ENCODE data around the gene CNIH3. TPM values are rescaled to one million over a fixed set of nuclear protein-coding genes. Genes with fewer than 3 reads are reported as not detected.

The CNIH3 gene
- total RNA-seq, 4 donors from 2014 or later: not detected

DNA sequence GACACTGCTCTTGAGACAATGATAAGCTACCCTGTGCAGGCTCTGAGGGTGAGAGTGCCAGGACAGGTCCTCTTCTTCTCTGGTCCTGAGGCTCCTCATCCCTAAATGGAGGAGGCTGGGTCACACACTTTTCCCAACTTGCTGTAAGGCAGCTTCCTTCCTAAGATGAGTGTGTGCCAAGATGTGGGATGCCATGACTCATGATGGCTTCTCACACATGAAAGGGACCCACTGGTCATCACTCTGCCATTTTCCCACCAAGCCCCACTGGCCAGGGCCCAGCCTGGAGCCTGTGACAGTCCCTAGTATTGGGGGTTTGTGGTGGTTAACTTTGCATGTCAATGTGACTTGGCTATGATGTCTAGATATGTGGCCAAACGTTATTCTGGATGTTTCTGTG is 54.4 kb downstream of the CNIH3 start:
- no peak for DNase-seq
- Histone ChIP-seq H3K27me3 (no peaks in the 10 kb centered on the region), H3K27ac (no peak overlapping the region), H3K4me3 (no peak overlapping the region), H3K36me3 (no peaks in the 10 kb centered on the region), H3K9me3 (no peaks in the 10 kb centered on the region), H3K4me1 (no peaks in the 10 kb centered on the region)
- TF ChIP-seq, protein P1, sequence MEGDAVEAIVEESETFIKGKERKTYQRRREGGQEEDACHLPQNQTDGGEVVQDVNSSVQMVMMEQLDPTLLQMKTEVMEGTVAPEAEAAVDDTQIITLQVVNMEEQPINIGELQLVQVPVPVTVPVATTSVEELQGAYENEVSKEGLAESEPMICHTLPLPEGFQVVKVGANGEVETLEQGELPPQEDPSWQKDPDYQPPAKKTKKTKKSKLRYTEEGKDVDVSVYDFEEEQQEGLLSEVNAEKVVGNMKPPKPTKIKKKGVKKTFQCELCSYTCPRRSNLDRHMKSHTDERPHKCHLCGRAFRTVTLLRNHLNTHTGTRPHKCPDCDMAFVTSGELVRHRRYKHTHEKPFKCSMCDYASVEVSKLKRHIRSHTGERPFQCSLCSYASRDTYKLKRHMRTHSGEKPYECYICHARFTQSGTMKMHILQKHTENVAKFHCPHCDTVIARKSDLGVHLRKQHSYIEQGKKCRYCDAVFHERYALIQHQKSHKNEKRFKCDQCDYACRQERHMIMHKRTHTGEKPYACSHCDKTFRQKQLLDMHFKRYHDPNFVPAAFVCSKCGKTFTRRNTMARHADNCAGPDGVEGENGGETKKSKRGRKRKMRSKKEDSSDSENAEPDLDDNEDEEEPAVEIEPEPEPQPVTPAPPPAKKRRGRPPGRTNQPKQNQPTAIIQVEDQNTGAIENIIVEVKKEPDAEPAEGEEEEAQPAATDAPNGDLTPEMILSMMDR (IDR thresholded peaks at IDR 0.05): no peak
- no peak for TF ChIP-seq POLR2A (IDR thresholded peaks at IDR 0.05)

DNA sequence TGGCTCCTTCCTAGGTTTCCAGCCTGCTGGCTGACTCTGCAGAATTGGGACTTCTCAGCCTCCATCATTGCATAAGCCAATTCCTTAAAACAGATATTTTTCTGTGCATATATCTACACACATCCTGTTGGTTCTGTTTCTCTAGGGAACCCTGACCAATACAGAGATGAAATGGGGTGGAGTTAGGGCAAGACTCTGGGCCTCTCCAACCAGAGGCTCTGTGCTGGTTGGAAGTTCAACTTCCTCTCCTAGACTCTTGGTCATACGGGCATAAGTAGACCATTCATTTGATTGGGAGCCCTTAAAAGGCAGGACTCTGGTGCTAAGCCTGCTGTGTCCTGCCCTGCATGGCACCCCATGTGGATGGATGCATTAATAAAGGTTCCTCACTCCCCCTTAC is 55.0 kb downstream of the CNIH3 start:
- H3K27me3 ChIP-seq: no peaks in the 10 kb centered on the region
- no peak for DNase-seq
- H3K4me3 ChIP-seq: no peak overlapping the region
- H3K27ac ChIP-seq: no peak overlapping the region
- H3K9me3 ChIP-seq: no peaks in the 10 kb centered on the region
- no peaks in the 10 kb centered on the region for H3K4me1 ChIP-seq
- TF ChIP-seq POLR2A (IDR thresholded peaks at IDR 0.05): no peak
- TF ChIP-seq, protein P1 (IDR thresholded peaks at IDR 0.05): no peak
- no peaks in the 10 kb centered on the region for H3K36me3 ChIP-seq

DNA sequence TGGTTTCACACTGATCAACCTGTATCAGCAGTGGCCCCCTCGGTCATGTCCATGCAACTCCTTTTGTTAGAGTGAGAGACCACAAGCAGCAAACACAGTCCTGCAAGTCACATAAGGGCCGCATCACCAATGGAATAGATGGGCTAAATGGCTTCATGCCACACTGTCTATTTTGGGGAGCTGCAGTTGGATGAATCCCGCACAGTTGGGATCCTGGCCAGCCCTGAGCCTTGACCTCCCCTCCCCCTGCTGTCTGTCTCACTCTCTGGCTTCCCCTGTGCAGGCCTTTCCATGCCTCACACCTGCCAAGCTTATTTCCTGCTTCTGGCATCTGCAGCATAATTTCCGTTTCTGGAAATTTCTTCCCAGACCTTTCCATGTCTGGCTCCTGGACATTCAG is 57.0 kb downstream of the CNIH3 start:
- no peak for DNase-seq

DNA sequence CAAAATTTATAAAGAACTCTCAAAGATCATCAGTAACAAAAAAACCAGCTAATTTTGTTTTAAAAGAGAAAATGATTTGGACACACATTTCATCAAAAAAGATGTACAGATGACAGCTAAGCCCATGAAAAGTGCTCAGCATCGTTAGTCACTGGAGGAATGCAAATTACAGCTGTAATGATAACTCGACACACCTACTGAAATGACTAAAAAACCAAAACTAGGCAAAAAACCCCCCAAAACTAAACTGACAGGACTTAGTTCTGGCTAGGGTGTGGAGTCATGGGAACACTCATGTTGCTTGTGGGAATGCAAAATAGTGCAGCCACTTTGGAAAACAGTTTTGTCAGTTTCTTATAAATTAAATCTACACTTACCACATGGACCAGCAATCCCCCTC is 59.5 kb downstream of the CNIH3 start:
- Histone ChIP-seq H3K4me3 (no peak overlapping the region), H3K36me3 (no peaks in the 10 kb centered on the region), H3K27me3 (no peaks in the 10 kb centered on the region), H3K9me3 (no peaks in the 10 kb centered on the region), H3K4me1 (no peaks in the 10 kb centered on the region), H3K27ac (no peak overlapping the region)
- DNase-seq: no peak
- TF ChIP-seq, protein P1 (IDR thresholded peaks at IDR 0.05): no peak
- TF ChIP-seq POLR2A (IDR thresholded peaks at IDR 0.05): no peak

More for the DNA sequence above, 57.0 kb downstream of the CNIH3 start:
- Histone ChIP-seq H3K4me1 (no peaks in the 10 kb centered on the region), H3K36me3 (no peaks in the 10 kb centered on the region), H3K27ac (no peak overlapping the region), H3K27me3 (no peaks in the 10 kb centered on the region), H3K9me3 (no peaks in the 10 kb centered on the region), H3K4me3 (no peak overlapping the region)
- no peak for TF ChIP-seq POLR2A (IDR thresholded peaks at IDR 0.05)
- TF ChIP-seq, protein P1 (IDR thresholded peaks at IDR 0.05): no peak

DNA sequence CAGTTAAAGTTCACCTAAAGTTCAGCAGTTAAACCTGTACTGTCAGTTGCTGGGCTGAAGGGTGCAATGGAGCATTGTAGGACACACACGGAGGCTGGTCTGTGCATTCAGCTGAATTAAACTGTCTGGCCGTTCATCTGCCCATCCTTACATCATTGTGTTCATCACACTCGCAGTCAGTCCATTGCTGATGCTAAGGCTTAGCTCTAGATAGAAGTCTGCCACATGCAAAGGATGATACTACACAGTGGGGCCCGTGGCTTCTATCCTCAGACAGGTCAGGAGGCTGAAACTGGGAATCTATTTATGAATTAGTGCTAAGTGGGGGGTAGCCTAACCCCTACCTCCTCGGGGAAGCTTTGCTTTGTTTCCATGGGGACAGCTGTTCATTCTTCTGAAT is 60.4 kb downstream of the CNIH3 start:
- no peak for DNase-seq
- Histone ChIP-seq H3K27ac (no peak overlapping the region), H3K9me3 (no peaks in the 10 kb centered on the region), H3K27me3 (no peaks in the 10 kb centered on the region), H3K4me3 (no peak overlapping the region), H3K36me3 (no peaks in the 10 kb centered on the region), H3K4me1 (no peaks in the 10 kb centered on the region)
- TF ChIP-seq POLR2A (IDR thresholded peaks at IDR 0.05): no peak
- TF ChIP-seq, protein P1 (IDR thresholded peaks at IDR 0.05): no peak

DNA sequence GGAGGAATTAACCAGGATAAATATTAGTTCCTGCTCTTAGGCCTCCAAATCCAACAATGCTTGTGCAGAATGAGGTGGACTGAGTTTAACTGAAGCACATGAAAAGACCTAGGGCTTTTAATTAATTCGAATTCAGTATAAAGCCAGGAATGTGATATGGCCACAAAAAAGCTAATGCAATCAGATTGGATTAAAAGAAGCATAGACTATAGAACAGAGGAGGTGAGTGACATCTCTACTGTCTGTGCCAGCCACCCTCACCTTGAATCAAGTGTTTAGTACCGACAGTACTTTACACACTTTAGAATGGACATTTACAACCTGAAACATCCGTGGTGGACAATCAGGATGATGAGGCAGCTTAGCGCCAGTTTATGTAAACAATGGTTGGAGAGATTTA is 62.1 kb downstream of the CNIH3 start:
- Histone ChIP-seq H3K27me3 (no peaks in the 10 kb centered on the region), H3K9me3 (no peaks in the 10 kb centered on the region), H3K27ac (no peak overlapping the region), H3K36me3 (no peaks in the 10 kb centered on the region), H3K4me1 (no peaks in the 10 kb centered on the region), H3K4me3 (no peak overlapping the region)
- TF ChIP-seq, protein P1 (IDR thresholded peaks at IDR 0.05): no peak
- no peak for TF ChIP-seq POLR2A (IDR thresholded peaks at IDR 0.05)
- DNase-seq: no peak
